ENCODE measurements around the gene ZNF750. TPM values are rescaled to one million over a fixed set of nuclear protein-coding genes. Genes with fewer than 3 reads are reported as not detected.

ZNF750 gene
- total and polyA plus RNA-seq, 2 donors (not counting 3 experiments of a cell fraction or from before 2014, with no cell fraction given), result 0.15 to 0.80 TPM

GRCh38 chr17:82875407-82875856 is 35.6 kb upstream of the ZNF750 start:
- DNase-seq (ENCODE audit: low read depth, low spot score) (peak; percentile 4), FAIRE-seq (no peak)
- Histone ChIP-seq H3K4me2 (ENCODE audit: insufficient read depth, low read length) (no peak overlapping the region), H3K79me2 (ENCODE audit: control insufficient read depth, insufficient read depth, low read length) (peaks cover 27% of the 10 kb centered on the region), H3K36me3 (ENCODE audit: control insufficient read depth in 2 of 2, extremely low read depth in 1 of 2, insufficient read depth in 2 of 2, low read length in 2 of 2) (peaks cover 3 to 12% of the 10 kb centered on the region in 2 experiments), H3K9ac (replicated peaks; ENCODE audit: extremely low read depth, insufficient read depth, low read length) (no peak overlapping the region), H3K27ac (ENCODE audit: insufficient read depth, low read depth, low read length) (peak overlapping the region; percentile 52), H3K9me1 (replicated peaks; ENCODE audit: control insufficient read depth, extremely low read depth, insufficient read depth, low read length) (no peaks in the 10 kb centered on the region), H3K4me1 (ENCODE audit: control insufficient read depth, extremely low read depth, insufficient read depth, low read length) (peaks cover 23% of the 10 kb centered on the region), H4K20me1 (replicated peaks; ENCODE audit: control insufficient read depth, extremely low read depth, insufficient read depth, low read length) (no peaks in the 10 kb centered on the region), H3K9me3 (replicated peaks; ENCODE audit: control insufficient read depth, insufficient read depth, low read length) (no peaks in the 10 kb centered on the region), H2AFZ (ENCODE audit: low read depth, low read length) (no peak overlapping the region), H3K4me3 (replicated peaks in 1 of 3; ENCODE audit: insufficient read depth in 1 of 3, low read depth in 1 of 3, low read length in 3 of 3) (no peak overlapping the region), H3K27me3 (ENCODE audit: control insufficient read depth in 2 of 2, insufficient read depth in 2 of 2, low read length in 2 of 2) (no peaks in the 10 kb centered on the region)
- dilution Hi-C loops (cut with MboI; ENCODE audit: extremely low pct_ligation_motif_present, low sequenced_read_pairs), result no loop called here
- no TSS peak for BruUV-seq (replicated peaks)
- intact Hi-C loops (cut with micrococcal nuclease), result no loop called here
- ChIA-PET CTCF (interaction anchor here (0.6 to 3.1 kb wide), 12 partner anchors 9 to 190 kb away, joined by 3 to 37 read pairs (median 10); no protein-coding TSS in a partner anchor), POLR2A (no interaction called here)
- TF ChIP-seq JUN (IDR thresholded peaks at IDR 0.05; ENCODE audit: borderline replicate concordance, insufficient read depth, insufficient read length, low read depth) (no peak), EZH2 (IDR thresholded peaks at IDR 0.05; ENCODE audit: borderline replicate concordance, low read depth, low read length, severe bottlenecking) (no peak), POLR2A (IDR thresholded peaks at IDR 0.05; ENCODE audit: low read depth, low read length) (no peak)

GRCh38 chr17:82874011-82874835 is 34.4 kb upstream of the ZNF750 start:
- intact Hi-C loops (cut with micrococcal nuclease) (no loop called here), dilution Hi-C loops (cut with MboI; ENCODE audit: extremely low pct_ligation_motif_present, low sequenced_read_pairs) (no loop called here)
- ChIA-PET POLR2A (no interaction called here), CTCF (interaction anchor here (2.8 to 3.1 kb wide), 3 partner anchors 11 to 93 kb away, joined by 34 to 37 read pairs (median 35); no protein-coding TSS in a partner anchor)
- H3K9me1 ChIP-seq (replicated peaks; ENCODE audit: control insufficient read depth, extremely low read depth, insufficient read depth, low read length), result no peaks in the 10 kb centered on the region
- DNase-seq (ENCODE audit: low read depth, low spot score) (no peak), FAIRE-seq (no peak)
- H3K79me2 ChIP-seq (ENCODE audit: control insufficient read depth, insufficient read depth, low read length), result peaks cover 15% of the 10 kb centered on the region
- H3K36me3 ChIP-seq (ENCODE audit: control insufficient read depth in 2 of 2, extremely low read depth in 1 of 2, insufficient read depth in 2 of 2, low read length in 2 of 2), result peaks cover 3 to 13% of the 10 kb centered on the region in 2 experiments
- no peak overlapping the region for H3K27ac ChIP-seq (ENCODE audit: insufficient read depth, low read depth, low read length)
- no peak overlapping the region for H3K4me2 ChIP-seq (ENCODE audit: insufficient read depth, low read length)
- peaks cover 23% of the 10 kb centered on the region for H3K4me1 ChIP-seq (ENCODE audit: control insufficient read depth, extremely low read depth, insufficient read depth, low read length)
- H3K4me3 ChIP-seq (replicated peaks in 1 of 3; ENCODE audit: insufficient read depth in 1 of 3, low read depth in 1 of 3, low read length in 3 of 3), result no peak overlapping the region
- no peak overlapping the region for H2AFZ ChIP-seq (ENCODE audit: low read depth, low read length)
- no peak overlapping the region for H3K9ac ChIP-seq (replicated peaks; ENCODE audit: extremely low read depth, insufficient read depth, low read length)
- BruUV-seq (replicated peaks), result no TSS peak
- no peaks in the 10 kb centered on the region for H3K9me3 ChIP-seq (replicated peaks; ENCODE audit: control insufficient read depth, insufficient read depth, low read length)
- no peaks in the 10 kb centered on the region for H4K20me1 ChIP-seq (replicated peaks; ENCODE audit: control insufficient read depth, extremely low read depth, insufficient read depth, low read length)
- no peak for TF ChIP-seq POLR2A (IDR thresholded peaks at IDR 0.05; ENCODE audit: low read depth, low read length)
- no peak for TF ChIP-seq POLR2AphosphoS5 (IDR thresholded peaks at IDR 0.05; ENCODE audit: insufficient read depth, low read depth, low read length)
- TF ChIP-seq JUN (IDR thresholded peaks at IDR 0.05; ENCODE audit: borderline replicate concordance, insufficient read depth, insufficient read length, low read depth), result no peak
- no peak for TF ChIP-seq EZH2 (IDR thresholded peaks at IDR 0.05; ENCODE audit: borderline replicate concordance, low read depth, low read length, severe bottlenecking)
- TF ChIP-seq FOS (IDR thresholded peaks at IDR 0.05; ENCODE audit: borderline replicate concordance, insufficient read depth, low read length), result no peak
- no peak for TF ChIP-seq MAX (IDR thresholded peaks at IDR 0.05; ENCODE audit: insufficient read depth, insufficient read length)
- TF ChIP-seq GATA2 (IDR thresholded peaks at IDR 0.05; ENCODE audit: insufficient read depth, insufficient read length, low read depth, low read length), result no peak
- TF ChIP-seq CTCF (IDR thresholded peaks at IDR 0.05; ENCODE audit: extremely low read depth in 1 of 2, insufficient read depth in 1 of 2, low read depth in 1 of 2, low read length in 2 of 2), result no peak
- TF ChIP-seq MYC (IDR thresholded peaks at IDR 0.05; ENCODE audit: low read depth, low read length), result no peak
- H3K27me3 ChIP-seq (ENCODE audit: control insufficient read depth in 2 of 2, insufficient read depth in 2 of 2, low read length in 2 of 2), result no peaks in the 10 kb centered on the region
